H9 (cell line): ENCODE data around the gene MAP4K3. TPM values are rescaled to one million over a fixed set of nuclear protein-coding genes. Genes with fewer than 3 reads are reported as not detected.

ENCODE experiments used
- DNase-seq: peaks from one replicate; pipeline ENCODE4 v3.0.0-alpha.2; 2017
- H2AFZ ChIP-seq: one replicate; pipeline ENCODE4 v1.6.1; 2013; ENCODE audit warnings: mild to moderate bottlenecking, low read length, control low read depth, moderate library complexity
- H2AK5ac ChIP-seq: 2 replicates; pipeline ENCODE4 v1.6.1; 2013; ENCODE audit warnings: low read length, control low read depth, mixed read lengths; ENCODE audit not compliant: insufficient read length
- H2BK120ac ChIP-seq: one replicate; pipeline ENCODE4 v1.6.1; 2013; ENCODE audit warnings: low read depth, mild to moderate bottlenecking, low read length, control low read depth, inconsistent platforms; ENCODE audit not compliant: poor library complexity, severe bottlenecking
- H2BK12ac ChIP-seq: 2 replicates; pipeline ENCODE4 v1.6.1; 2013; ENCODE audit warnings: low read length, control low read depth, mixed read lengths, low read depth; ENCODE audit not compliant: insufficient read length
- H2BK15ac ChIP-seq: 2 replicates; pipeline ENCODE4 v1.6.1; 2013; ENCODE audit warnings: low read depth, low read length, control low read depth
- H2BK20ac ChIP-seq: one replicate; pipeline ENCODE4 v1.6.1; 2013; ENCODE audit warnings: low read depth, mild to moderate bottlenecking, low read length, control low read depth, inconsistent platforms; ENCODE audit not compliant: poor library complexity, severe bottlenecking
- H2BK5ac ChIP-seq: 2 replicates; pipeline ENCODE4 v1.6.1; 2013; ENCODE audit warnings: low read length, control low read depth, mixed read lengths; ENCODE audit not compliant: insufficient read length
- H3K14ac ChIP-seq: 2 replicates; pipeline ENCODE4 v1.6.1; 2013; ENCODE audit warnings: low read length, control low read depth; ENCODE audit not compliant: insufficient read depth
- H3K18ac ChIP-seq: 2 replicates; pipeline ENCODE4 v1.6.1; 2013; ENCODE audit warnings: low read depth, mild to moderate bottlenecking, mixed read lengths, low read length, control low read depth; ENCODE audit not compliant: insufficient read length
- H3K23ac ChIP-seq: 2 replicates; pipeline ENCODE4 v1.6.1; 2013; ENCODE audit warnings: low read length, control low read depth, mixed read lengths, low read depth; ENCODE audit not compliant: insufficient read length
- H3K23me2 ChIP-seq: 2 replicates; pipeline ENCODE4 v1.6.1; 2013; ENCODE audit warnings: low read depth, mild to moderate bottlenecking, mixed read lengths, low read length, control low read depth; ENCODE audit not compliant: insufficient read length, poor library complexity, severe bottlenecking
- H3K27ac ChIP-seq: 2 replicates; pipeline ENCODE4 v1.5.1; 2013; ENCODE audit warnings: low read length, control low read depth, mixed read lengths, low read depth; ENCODE audit not compliant: insufficient read length
- H3K27me3 ChIP-seq: 2 replicates; pipeline ENCODE4 v1.6.1; 2013; ENCODE audit warnings: low read length, control low read depth, inconsistent platforms; ENCODE audit not compliant: insufficient read depth
- H3K4ac ChIP-seq: 2 replicates; pipeline ENCODE4 v1.6.1; 2013; ENCODE audit warnings: low read depth, mild to moderate bottlenecking, control low read depth, inconsistent platforms, low read length, moderate library complexity
- H3K4me1 ChIP-seq: 2 replicates; pipeline ENCODE4 v1.6.1; 2013; ENCODE audit warnings: low read length, control low read depth, inconsistent platforms; ENCODE audit not compliant: insufficient read depth
- H3K4me2 ChIP-seq: 2 replicates; pipeline ENCODE4 v1.6.1; 2013; ENCODE audit warnings: low read length, control low read depth, mixed read lengths; ENCODE audit not compliant: insufficient read length, insufficient read depth
- H3K56ac ChIP-seq: 2 replicates; pipeline ENCODE4 v1.6.1; 2013; ENCODE audit warnings: low read depth, mild to moderate bottlenecking, mixed read lengths, low read length, control low read depth; ENCODE audit not compliant: insufficient read length
- H3K79me1 ChIP-seq: 2 replicates; pipeline ENCODE4 v1.6.1; 2013; ENCODE audit warnings: low read depth, mild to moderate bottlenecking, moderate library complexity, low read length, control low read depth, inconsistent platforms; ENCODE audit not compliant: insufficient read depth, poor library complexity, severe bottlenecking
- H3K79me2 ChIP-seq: 2 replicates; pipeline ENCODE4 v1.6.1; 2013; ENCODE audit warnings: low read length, control low read depth, inconsistent platforms; ENCODE audit not compliant: insufficient read depth
- H3K9ac ChIP-seq: 2 replicates; pipeline ENCODE4 v1.6.1; 2013; ENCODE audit warnings: low read length, control low read depth, mixed read lengths; ENCODE audit not compliant: insufficient read length; ENCODE audit errors: extremely low read depth
- H3K9me3 ChIP-seq: one replicate; pipeline ENCODE4 v1.6.1; 2013; ENCODE audit warnings: low read depth, low read length, inconsistent platforms; ENCODE audit not compliant: control insufficient read depth
- H3T11ph ChIP-seq: one replicate; pipeline ENCODE4 v1.6.1; 2013; ENCODE audit warnings: mild to moderate bottlenecking, low read length, control low read depth, inconsistent platforms
- H4K20me1 ChIP-seq: one replicate; pipeline ENCODE4 v1.6.1; 2013; ENCODE audit not compliant: control insufficient read depth, insufficient read length, insufficient read depth
- H4K5ac ChIP-seq: 2 replicates; pipeline ENCODE4 v1.6.1; 2013; ENCODE audit warnings: low read depth, mild to moderate bottlenecking, mixed read lengths, low read length, control low read depth; ENCODE audit not compliant: insufficient read length
- H4K8ac ChIP-seq: replicated peaks from 2 replicates; pipeline ENCODE4 v1.6.1; 2013; ENCODE audit warnings: low read length, control low read depth, mixed read lengths, low read depth; ENCODE audit not compliant: insufficient read length
- H4K91ac ChIP-seq: 2 replicates; pipeline ENCODE4 v1.6.1; 2013; ENCODE audit warnings: low read depth, mild to moderate bottlenecking, moderate library complexity, mixed read lengths, low read length, control low read depth; ENCODE audit not compliant: insufficient read length
- H3K27ac Mint-ChIP-seq, 3 experiments: 2 replicates in 2 of 3; 3 replicates in 1 of 3; pipeline ENCODE4 v1.8.0; 2020 to 2021; ENCODE audit warnings: mixed read lengths in 3 of 3, mild to moderate bottlenecking in 1 of 3, moderate library complexity in 1 of 3
- H3K27me3 Mint-ChIP-seq: 2 replicates; pipeline ENCODE4 v1.8.0; 2021; ENCODE audit warnings: low read depth, mild to moderate bottlenecking, moderate library complexity, mixed read lengths
- H3K36me3 Mint-ChIP-seq, 3 experiments: 2 replicates in 2 of 3; 3 replicates in 1 of 3; pipeline ENCODE4 v1.8.0; 2020 to 2021; ENCODE audit warnings: low read depth in 3 of 3, mixed read lengths in 3 of 3; ENCODE audit not compliant: insufficient read depth in 1 of 3
- H3K4me1 Mint-ChIP-seq, 2 experiments: 2 replicates each; pipeline ENCODE4 v1.8.0; 2020; ENCODE audit warnings: mixed read lengths in 2 of 2
- H3K4me3 Mint-ChIP-seq, 2 experiments: 2 replicates in 1 of 2; 3 replicates in 1 of 2; pipeline ENCODE4 v1.8.0; 2020 to 2021; ENCODE audit warnings: mild to moderate bottlenecking in 2 of 2, mixed read lengths in 2 of 2, moderate library complexity in 1 of 2
- H3K9me3 Mint-ChIP-seq, 2 experiments: 2 replicates in 1 of 2; 3 replicates in 1 of 2; pipeline ENCODE4 v1.8.0; 2020; ENCODE audit warnings: mild to moderate bottlenecking in 2 of 2, mixed read lengths in 2 of 2, moderate library complexity in 1 of 2
- WGBS: extraction: QIAGEN DNeasy Blood & Tissue Kit; methylation state at CpG from one replicate; pipeline ENCODE4 v1.1.7; 2013; ENCODE audit warnings: missing lambda C conversion rate, low lambda C conversion rate, mixed read lengths; ENCODE audit not compliant: insufficient read length; ENCODE audit errors: extremely low coverage; 5-methylcytosine and 5-hydroxymethylcytosine counted together
- total RNA-seq: library from RNA; stranded (reverse); gene quantifications from 2 replicates; pipeline ENCODE4 v1.2.1, GENCODE V29; 2021
- TF ChIP-seq, protein P1 (sequence below): fragments of 200-600 bp; sonication (generic); conservative IDR thresholded peaks from 3 replicates; pipeline ENCODE4 v1.8.0; 2021; ENCODE audit warnings: antibody characterized with exemption, mild to moderate bottlenecking

MAP4K3 gene
- total RNA-seq, 1 experiment from 2014 or later, result 37.9 TPM

DNA sequence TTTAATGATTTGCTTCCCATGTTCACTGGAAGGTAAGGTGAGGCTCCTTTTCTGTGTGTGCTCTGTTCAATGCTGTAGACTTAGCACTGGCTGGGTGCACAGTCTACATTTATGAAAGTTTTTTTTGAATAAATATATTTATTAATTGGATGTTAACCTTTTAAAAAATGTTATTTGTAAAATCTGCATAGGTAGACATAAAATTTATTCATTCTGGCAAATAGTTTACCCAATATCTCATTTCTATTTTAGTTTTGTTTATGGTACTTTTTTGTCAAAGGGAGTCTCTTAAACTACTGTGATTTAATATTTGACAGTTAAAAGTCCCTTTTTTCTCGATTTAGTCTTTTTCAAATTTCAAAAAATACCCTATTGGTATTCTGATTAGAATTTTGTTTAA, 213.2 kb downstream of the MAP4K3 start:
- no peak overlapping the region for H3K56ac ChIP-seq
- no peak overlapping the region for H3K23ac ChIP-seq
- H3K9ac ChIP-seq, result no peak overlapping the region
- H3K4me1 ChIP-seq, result peaks cover 5% of the 10 kb centered on the region; the same call in 1 of the 2 replicates
- H3K9me3 ChIP-seq, result no peaks in the 10 kb centered on the region
- H3K4me3 Mint-ChIP-seq, result no peak overlapping the region
- peaks cover 3% of the 10 kb centered on the region for H3K23me2 ChIP-seq
- peaks cover 31 to 37% of the 10 kb centered on the region in 2 experiments for H3K4me1 Mint-ChIP-seq
- H3K4me2 ChIP-seq, result no peak overlapping the region
- H4K20me1 ChIP-seq, result no peaks in the 10 kb centered on the region
- no peak for DNase-seq
- H3K27me3 ChIP-seq, result no peaks in the 10 kb centered on the region
- H2BK20ac ChIP-seq, result no peak overlapping the region
- no CpG with 5 or more reads among the region's 1 CpG for WGBS
- H2AK5ac ChIP-seq, result no peak overlapping the region
- H2AFZ ChIP-seq, result no peak overlapping the region
- no peak overlapping the region for H3K14ac ChIP-seq
- H3K27me3 Mint-ChIP-seq, result no peaks in the 10 kb centered on the region
- H3K9me3 Mint-ChIP-seq, result no peaks in the 10 kb centered on the region
- no peak overlapping the region for H2BK15ac ChIP-seq
- H2BK12ac ChIP-seq, result no peak overlapping the region
- no peak overlapping the region for H4K91ac ChIP-seq
- H4K8ac ChIP-seq, result no peak overlapping the region
- no peak overlapping the region for H3K4ac ChIP-seq
- TF ChIP-seq, protein P1, sequence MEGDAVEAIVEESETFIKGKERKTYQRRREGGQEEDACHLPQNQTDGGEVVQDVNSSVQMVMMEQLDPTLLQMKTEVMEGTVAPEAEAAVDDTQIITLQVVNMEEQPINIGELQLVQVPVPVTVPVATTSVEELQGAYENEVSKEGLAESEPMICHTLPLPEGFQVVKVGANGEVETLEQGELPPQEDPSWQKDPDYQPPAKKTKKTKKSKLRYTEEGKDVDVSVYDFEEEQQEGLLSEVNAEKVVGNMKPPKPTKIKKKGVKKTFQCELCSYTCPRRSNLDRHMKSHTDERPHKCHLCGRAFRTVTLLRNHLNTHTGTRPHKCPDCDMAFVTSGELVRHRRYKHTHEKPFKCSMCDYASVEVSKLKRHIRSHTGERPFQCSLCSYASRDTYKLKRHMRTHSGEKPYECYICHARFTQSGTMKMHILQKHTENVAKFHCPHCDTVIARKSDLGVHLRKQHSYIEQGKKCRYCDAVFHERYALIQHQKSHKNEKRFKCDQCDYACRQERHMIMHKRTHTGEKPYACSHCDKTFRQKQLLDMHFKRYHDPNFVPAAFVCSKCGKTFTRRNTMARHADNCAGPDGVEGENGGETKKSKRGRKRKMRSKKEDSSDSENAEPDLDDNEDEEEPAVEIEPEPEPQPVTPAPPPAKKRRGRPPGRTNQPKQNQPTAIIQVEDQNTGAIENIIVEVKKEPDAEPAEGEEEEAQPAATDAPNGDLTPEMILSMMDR, result no peak
- no peak overlapping the region for H2BK120ac ChIP-seq
- no peaks in the 10 kb centered on the region for H3K79me1 ChIP-seq
- no peak overlapping the region for H3T11ph ChIP-seq
- no peaks in the 10 kb centered on the region for H3K79me2 ChIP-seq
- no peak overlapping the region for H2BK5ac ChIP-seq
- no peak overlapping the region for H3K18ac ChIP-seq
- H3K27ac ChIP-seq, result no peak overlapping the region
- H4K5ac ChIP-seq, result no peak overlapping the region
- H3K27ac Mint-ChIP-seq, result no peak overlapping the region
- no peaks in the 10 kb centered on the region for H3K36me3 Mint-ChIP-seq
